Right ventricle myocardium superior (tissue), 1 donor: ENCODE results near the gene SYMPK. TPM values are rescaled to one million over a fixed set of nuclear protein-coding genes. Genes with fewer than 3 reads are reported as not detected.

Experiments
- total RNA-seq: library from RNA; stranded (reverse); fragmentation: NEBNext Ultra II Directional; extraction: Animal tissue kit (Norgen Biotek cat#: 25700); gene quantifications from one replicate; pipeline ENCODE4 v1.2.1, GENCODE V29; 2021
- donor health status: DM: no; HTN: yes; CAD: no; lungs with severe emphysema.

Gene SYMPK
- total RNA-seq, 1 donor from 2014 or later, result 29.6 TPM

Other genes starting within 250 kb of the SYMPK start
- 30.6 TPM for gene EML2, start 223.8 kb downstream of the SYMPK start, total RNA-seq
- 3.8 TPM for gene GIPR, start 194.9 kb downstream of the SYMPK start, total RNA-seq
- gene SNRPD2, start 171.2 kb downstream of the SYMPK start, total RNA-seq, result 251 TPM
- 1.6 TPM for gene QPCTL, start 170.5 kb downstream of the SYMPK start, total RNA-seq
- 14.5 TPM for gene FBXO46, start 132.3 kb downstream of the SYMPK start, total RNA-seq
- not detected for gene MEIOSIN, start 129.7 kb downstream of the SYMPK start, total RNA-seq
- gene SIX5, start 93.9 kb downstream of the SYMPK start, total RNA-seq, result 22.0 TPM
- 237 TPM for gene DMPK, start 80.7 kb downstream of the SYMPK start, total RNA-seq
- 57.2 TPM for gene DMWD, start 70.3 kb downstream of the SYMPK start, total RNA-seq
- 0.08 TPM for gene RSPH6A, start 47.8 kb downstream of the SYMPK start, total RNA-seq
- not detected for gene FOXA3, start 1.2 kb upstream of the SYMPK start, total RNA-seq
- 20.0 TPM for gene IRF2BP1, start 23.0 kb upstream of the SYMPK start, total RNA-seq
- gene MYPOP, start 39.5 kb upstream of the SYMPK start, total RNA-seq, result 15.2 TPM
- gene NANOS2, start 51.6 kb upstream of the SYMPK start, total RNA-seq, result not detected
- gene NOVA2, start 110.7 kb upstream of the SYMPK start, total RNA-seq, result 3.7 TPM
- gene CCDC61, start 132.3 kb upstream of the SYMPK start, total RNA-seq, result 6.8 TPM
- not detected for gene PGLYRP1, start 159.9 kb upstream of the SYMPK start, total RNA-seq
- gene IGFL4, start 177.9 kb upstream of the SYMPK start, total RNA-seq, result not detected